ENCODE data around the gene PELI1.

The PELI1 gene

GRCh38 chr2:64052463-64053241, 91.6 kb downstream of the PELI1 start:
- Histone ChIP-seq H4K20me1 (ENCODE audit: insufficient read depth) (no peaks in the 10 kb centered on the region), H3K9ac (no peak overlapping the region), H3K36me3 (ENCODE audit: insufficient read depth) (no peaks in the 10 kb centered on the region), H3K79me2 (ENCODE audit: insufficient read depth, low read depth) (no peaks in the 10 kb centered on the region), H3K4me2 (peak overlapping the region; percentile 17), H3K4me1 (ENCODE audit: low read depth, poor library complexity, severe bottlenecking) (peaks cover 84% of the 10 kb centered on the region), H2AFZ (ENCODE audit: low read depth) (no peak overlapping the region), H3K4me3 (IDR thresholded peaks at IDR 0.05; ENCODE audit: insufficient read depth, low read depth, low read length) (no peak overlapping the region), H3K27me3 (ENCODE audit: insufficient read depth, low read depth) (no peaks in the 10 kb centered on the region), H3K27ac (no peak overlapping the region)
- no peak for TF ChIP-seq CTCF (conservative IDR thresholded peaks at IDR 0.05; ENCODE audit: low read depth, low read length)

DNA sequence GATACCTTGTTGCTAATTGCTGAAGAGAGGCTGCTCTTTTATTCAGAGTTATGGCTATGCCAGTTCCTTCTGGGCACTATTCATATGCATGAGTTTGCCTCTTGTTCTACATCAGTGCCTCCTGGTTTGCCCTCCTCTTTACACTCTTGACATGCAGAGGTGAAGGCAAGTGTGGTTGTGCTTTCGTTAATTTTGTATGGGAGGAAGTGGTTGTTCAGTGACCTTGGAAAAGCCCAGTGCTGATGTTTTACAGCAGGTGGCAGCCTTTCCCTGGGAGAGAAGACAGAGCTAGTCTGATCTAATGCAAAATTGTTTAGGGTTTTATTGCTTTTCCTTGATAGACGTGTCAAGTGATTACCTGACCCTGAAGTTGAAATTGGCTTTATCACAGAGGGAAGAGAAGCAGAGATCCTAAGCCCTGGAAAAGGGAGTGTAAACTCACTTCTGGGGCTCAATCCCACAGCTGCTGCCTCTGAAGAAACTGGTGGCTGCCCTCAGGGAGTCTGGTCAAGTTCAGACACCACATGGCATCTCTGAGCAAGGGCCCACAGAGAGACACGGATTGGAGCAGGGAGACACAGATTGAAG, 94.5 kb downstream of the PELI1 start:
- Histone ChIP-seq H3K36me3 (ENCODE audit: insufficient read depth) (no peaks in the 10 kb centered on the region), H3K27ac (peak overlapping the region; percentile 24; the same call in 1 of the 2 replicates), H3K4me3 (IDR thresholded peaks at IDR 0.05; ENCODE audit: insufficient read depth, low read depth, low read length) (no peak overlapping the region), H3K27me3 (ENCODE audit: insufficient read depth, low read depth) (no peaks in the 10 kb centered on the region), H3K9ac (peak overlapping the region; percentile 7; the same call in 1 of the 2 replicates), H2AFZ (ENCODE audit: low read depth) (peak overlapping the region; percentile 70), H3K79me2 (ENCODE audit: insufficient read depth, low read depth) (no peaks in the 10 kb centered on the region), H4K20me1 (ENCODE audit: insufficient read depth) (no peaks in the 10 kb centered on the region), H3K4me2 (peak overlapping the region; percentile 55), H3K4me1 (ENCODE audit: low read depth, poor library complexity, severe bottlenecking) (peaks cover 99% of the 10 kb centered on the region)
- peak; percentile 90 for TF ChIP-seq CTCF (conservative IDR thresholded peaks at IDR 0.05; ENCODE audit: low read depth, low read length)

DNA sequence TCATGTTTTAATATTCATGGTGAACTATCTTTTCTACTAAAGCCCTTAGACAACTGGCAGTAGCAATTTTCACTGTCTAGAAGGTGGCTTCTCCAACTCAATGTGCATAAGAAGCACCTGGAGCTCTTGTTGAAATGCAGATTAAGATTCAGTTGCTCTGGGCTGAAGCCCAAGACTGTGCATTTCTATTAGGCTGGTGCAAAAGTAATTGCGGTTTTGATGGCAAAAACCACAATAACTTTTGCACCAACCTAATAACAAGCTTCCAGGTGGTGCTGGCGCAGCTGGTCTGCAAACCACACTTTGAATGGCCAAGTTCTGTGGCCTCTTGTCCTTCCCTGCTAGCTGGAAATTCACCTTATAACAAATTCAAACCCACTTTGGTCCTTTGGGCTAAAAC, 98.3 kb downstream of the PELI1 start:
- peaks cover 84% of the 10 kb centered on the region for H3K4me1 ChIP-seq (ENCODE audit: low read depth, poor library complexity, severe bottlenecking)
- peak overlapping the region; percentile 4; the same call in 1 of the 2 replicates for H3K9ac ChIP-seq
- H4K20me1 ChIP-seq (ENCODE audit: insufficient read depth), result no peaks in the 10 kb centered on the region
- no peaks in the 10 kb centered on the region for H3K27me3 ChIP-seq (ENCODE audit: insufficient read depth, low read depth)
- H3K27ac ChIP-seq, result peak overlapping the region; percentile 68
- H3K79me2 ChIP-seq (ENCODE audit: insufficient read depth, low read depth), result no peaks in the 10 kb centered on the region
- peak overlapping the region; percentile 83 for H3K4me2 ChIP-seq
- H3K36me3 ChIP-seq (ENCODE audit: insufficient read depth), result no peaks in the 10 kb centered on the region
- H2AFZ ChIP-seq (ENCODE audit: low read depth), result 0 out of 2 replicates have a peak overlapping the region, but pooled peaks have one; percentile 2
- no peak overlapping the region for H3K4me3 ChIP-seq (IDR thresholded peaks at IDR 0.05; ENCODE audit: insufficient read depth, low read depth, low read length)
- no peak for TF ChIP-seq CTCF (conservative IDR thresholded peaks at IDR 0.05; ENCODE audit: low read depth, low read length)
